Endothelial cell of umbilical vein (primary cell): ENCODE measurements around the gene SLC5A1.

Experiments
- CTCF ChIP-seq, 2 donors: IDR thresholded peaks; 1 replicate in 1 of 2; 2 replicates in 1 of 2; pipeline ENCODE4 v1.5.1; 2011; ENCODE audit warnings: low read length in 2 of 2, mild to moderate bottlenecking in 2 of 2, moderate library complexity in 2 of 2, control low read depth in 1 of 2, inconsistent platforms in 1 of 2, low read depth in 1 of 2; ENCODE audit not compliant: insufficient read depth in 1 of 2; ENCODE audit errors: extremely low read depth in 1 of 2
- EZH2 ChIP-seq: IDR thresholded peaks from 2 replicates; pipeline ENCODE4 v1.6.1; 2012; ENCODE audit warnings: borderline replicate concordance, low read depth, mild to moderate bottlenecking, moderate library complexity, low read length, inconsistent platforms; ENCODE audit not compliant: severe bottlenecking
- FOS ChIP-seq: IDR thresholded peaks from 2 replicates; pipeline ENCODE4 v1.6.1; 2011; ENCODE audit warnings: mild to moderate bottlenecking, low read length, moderate library complexity, borderline replicate concordance; ENCODE audit not compliant: insufficient read depth
- GATA2 ChIP-seq: IDR thresholded peaks from 2 replicates; pipeline ENCODE4 v1.7.0; 2011; ENCODE audit warnings: low read depth, mild to moderate bottlenecking, moderate library complexity, mixed read lengths, low read length; ENCODE audit not compliant: insufficient read length, insufficient read depth
- JUN ChIP-seq: IDR thresholded peaks from 2 replicates; pipeline ENCODE4 v1.6.1; 2011; ENCODE audit warnings: borderline replicate concordance, low read depth; ENCODE audit not compliant: insufficient read length, insufficient read depth
- MAX ChIP-seq: IDR thresholded peaks from 2 replicates; pipeline ENCODE4 v1.6.1; 2011; ENCODE audit not compliant: insufficient read depth, insufficient read length
- POLR2A ChIP-seq: IDR thresholded peaks from 2 replicates; pipeline ENCODE4 v1.6.1; 2012; ENCODE audit warnings: low read depth, mild to moderate bottlenecking, control low read depth, low read length
- POLR2AphosphoS5 ChIP-seq: IDR thresholded peaks from 2 replicates; pipeline ENCODE4 v1.6.1; 2012; ENCODE audit warnings: low read depth, mild to moderate bottlenecking, control low read depth, low read length, moderate library complexity; ENCODE audit not compliant: insufficient read depth

GRCh38 chr22:32132783-32133182 is 89.7 kb downstream of the SLC5A1 start:
- TF ChIP-seq CTCF (IDR thresholded peaks at IDR 0.05; ENCODE audit: extremely low read depth in 1 of 2, insufficient read depth in 1 of 2, low read depth in 1 of 2, low read length in 2 of 2) (no peak), JUN (no peak), POLR2A (no peak), EZH2 (no peak), GATA2 (no peak), POLR2AphosphoS5 (no peak), FOS (no peak), MAX (no peak)
